Heart right ventricle (tissue), 16 donors: ENCODE data around the gene CEP128. TPM values are rescaled to one million over a fixed set of nuclear protein-coding genes. Genes with fewer than 3 reads are reported as not detected.

Experiments
- ATAC-seq, 8 donors: fragments of 200-7000 bp; cut with Tn5 transposase; one replicate each; pipeline ENCODE4 v1.9.1; 2020; ENCODE audit warnings: mild to moderate bottlenecking in 8 of 8, moderate library complexity in 8 of 8, moderate number of reproducible peaks in 1 of 8
- DNase-seq, 2 donors: peaks; one replicate each; pipeline ENCODE4 v3.0.0-alpha.2; 2020
- H3K27ac ChIP-seq, 10 donors: fragments of 200-600 bp; sonication (generic) in 2 of 10; one replicate each; pipeline versions ENCODE4 v1.5.0 to v1.8.0; 2020 to 2022; ENCODE audit warnings: mild to moderate bottlenecking in 3 of 10
- H3K27me3 ChIP-seq, 7 donors: fragments of 200-600 bp; one replicate each; pipeline ENCODE4 v1.8.0; 2021 to 2022; ENCODE audit warnings: mild to moderate bottlenecking in 2 of 7
- H3K36me3 ChIP-seq, 9 donors: fragments of 200-600 bp; sonication (generic) in 1 of 9; one replicate each; pipeline versions ENCODE4 v1.5.0 to v1.8.0; 2020 to 2022; ENCODE audit warnings: mild to moderate bottlenecking in 2 of 9
- H3K4me1 ChIP-seq, 9 donors: fragments of 200-600 bp; sonication (generic) in 1 of 9; one replicate each; pipeline versions ENCODE4 v1.5.0 to v1.8.0; 2020 to 2022; ENCODE audit warnings: mild to moderate bottlenecking in 4 of 9
- H3K4me3 ChIP-seq, 10 donors: fragments of 200-600 bp; sonication (generic) in 2 of 10; one replicate each; pipeline versions ENCODE4 v1.5.0 to v1.8.0; 2020 to 2022; ENCODE audit warnings: mild to moderate bottlenecking in 7 of 10, moderate library complexity in 2 of 10
- H3K9me3 ChIP-seq, 11 donors: fragments of 200-600 bp in 10 of 11; sonication (generic) in 2 of 11; one replicate each; pipeline versions ENCODE4 v1.5.0 to v1.8.0; 2013 to 2022; ENCODE audit warnings: mild to moderate bottlenecking in 2 of 11, control low read depth in 1 of 11, moderate library complexity in 1 of 11
- WGBS, 2 donors: extraction: QIAGEN DNeasy Blood & Tissue Kit; methylation state at CpG; one replicate each; pipeline ENCODE4 v1.1.7; 2013; ENCODE audit warnings: inconsistent platforms in 1 of 2; 5-methylcytosine and 5-hydroxymethylcytosine counted together
- intact Hi-C, 10 donors: fragments of 100-400 bp; cut with DNase I; formaldehyde crosslinking; loops; one replicate each; pipeline versions ENCODE4 v1.11.1 to v1.14.2; 2022
- polyA plus RNA-seq, 2 donors: library from polyadenylated mRNA; stranded (reverse); fragments of 200-250 nt; gene quantifications; one replicate each; pipeline ENCODE4 v1.2.3, GENCODE V29; 2013
- total RNA-seq, 10 donors: library from RNA; stranded (reverse); fragmentation: NEBNext Ultra II Directional in 3 of 10; extraction: Animal tissue kit (Norgen Biotek cat#: 25700) in 3 of 10; gene quantifications; one replicate each; pipeline versions ENCODE4 v1.2.1 to v1.2.4, GENCODE V29; 2021 to 2023
- TF ChIP-seq, protein P1 (sequence below), 9 donors: fragments of 200-600 bp; sonication (generic) in 2 of 9; IDR thresholded peaks; one replicate each; pipeline versions ENCODE4 v1.5.0 to v1.8.0; 2021 to 2022; ENCODE audit warnings: antibody characterized with exemption in 9 of 9, mild to moderate bottlenecking in 5 of 9, moderate library complexity in 1 of 9
- donor health status: Arrhythmogenic right ventricular cardiomyopathy.
- donor health status: ischemic (EF 13 %, LVEDD 7.1; RV severe dilation, severe dysfunction).
- donor health status: healthy with polysubstance abuse.
- donor health status: DM: no; HTN: yes; CAD: no.
- donor health status: DM: no; HTN: no; CAD: no.
- donor health status: ischemic (EF 25% LVEDD 6.9; RV normal size, moderate dysfunction).
- donor health status: ischemic (EF 25% LVEDD 5.7; RV mildly dilated, moderate dysfunction).
- donor health status: healthy.
- donor health status: DM: yes; HTN: yes; CAD: no.
- donor health status: Ischemic cardiomyopathy.
- donor health status: ischemic (EF 35%, LVEDD 5.7; RV mildly dilated, moderate dysfunction).
- donor health status: nonischemic (EF 11% LVEDD 7.7; RV severe dilation, severe dysfunction).
- donor health status: DM: yes; HTN: yes; CAD: no.
- donor health status: PGD.
- donor health status: ischemic (EF 29% LVEDD 5.4; RV normal size, mild dysfunction).
- donor health status: nonischemic (EF 23%, LVEDD 6.1; RV moderate dilation, normal function).

CEP128 gene
- total and polyA plus RNA-seq, 12 donors = 0.93 to 4.9 (median 3.3) TPM

DNA sequence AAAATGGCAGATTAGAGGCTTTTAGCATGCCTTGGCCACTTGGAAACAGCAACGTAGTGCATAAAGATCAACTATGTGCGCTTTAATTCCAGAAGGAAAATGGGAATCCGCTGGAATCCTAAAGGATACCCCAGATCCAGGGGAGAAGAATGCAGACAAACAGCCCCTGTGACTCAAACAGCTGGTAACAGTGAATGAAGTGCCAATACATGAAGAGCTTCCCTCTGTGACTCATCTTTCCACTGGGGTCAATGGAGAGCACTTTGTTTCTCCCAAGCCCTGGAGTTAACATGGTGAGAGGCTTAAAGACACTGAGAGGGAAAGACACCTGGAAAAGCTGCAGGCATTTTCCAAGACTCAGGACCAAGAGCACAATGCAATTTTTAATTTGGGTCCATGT lies 263.1 kb downstream of the CEP128 start:
- intact Hi-C loops = no loop called here

DNA sequence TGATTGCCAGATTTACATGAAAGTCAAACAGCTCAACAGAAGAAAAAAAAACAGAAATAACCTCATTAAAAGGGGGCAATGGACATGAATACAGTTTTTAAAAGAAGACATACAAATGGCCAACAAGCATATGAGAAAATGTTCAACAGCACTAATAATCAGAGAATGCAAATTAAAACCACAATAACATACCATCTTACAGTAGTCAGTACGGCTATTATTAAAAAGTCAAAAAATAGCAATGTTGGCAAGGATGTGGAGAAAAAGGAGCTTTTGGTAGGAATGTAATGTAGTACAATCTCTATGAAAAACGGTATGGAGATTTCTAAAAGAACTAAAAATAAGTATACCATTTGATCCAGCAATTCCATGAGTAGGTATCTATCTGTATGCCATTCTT lies 272.1 kb downstream of the CEP128 start:
- ATAC-seq (no peak), DNase-seq (no peak)
- H3K9me3 ChIP-seq = peaks cover 0 to 15% (median 0%) of the 10 kb centered on the region in 11 donors
- no peaks in the 10 kb centered on the region for H3K4me1 ChIP-seq
- intact Hi-C loops = no loop called here
- no peak overlapping the region for H3K27ac ChIP-seq
- 81 to 94% methylated on average over 2 of the region's 2 CpGs for WGBS, 2 donors
- TF ChIP-seq, protein P1, sequence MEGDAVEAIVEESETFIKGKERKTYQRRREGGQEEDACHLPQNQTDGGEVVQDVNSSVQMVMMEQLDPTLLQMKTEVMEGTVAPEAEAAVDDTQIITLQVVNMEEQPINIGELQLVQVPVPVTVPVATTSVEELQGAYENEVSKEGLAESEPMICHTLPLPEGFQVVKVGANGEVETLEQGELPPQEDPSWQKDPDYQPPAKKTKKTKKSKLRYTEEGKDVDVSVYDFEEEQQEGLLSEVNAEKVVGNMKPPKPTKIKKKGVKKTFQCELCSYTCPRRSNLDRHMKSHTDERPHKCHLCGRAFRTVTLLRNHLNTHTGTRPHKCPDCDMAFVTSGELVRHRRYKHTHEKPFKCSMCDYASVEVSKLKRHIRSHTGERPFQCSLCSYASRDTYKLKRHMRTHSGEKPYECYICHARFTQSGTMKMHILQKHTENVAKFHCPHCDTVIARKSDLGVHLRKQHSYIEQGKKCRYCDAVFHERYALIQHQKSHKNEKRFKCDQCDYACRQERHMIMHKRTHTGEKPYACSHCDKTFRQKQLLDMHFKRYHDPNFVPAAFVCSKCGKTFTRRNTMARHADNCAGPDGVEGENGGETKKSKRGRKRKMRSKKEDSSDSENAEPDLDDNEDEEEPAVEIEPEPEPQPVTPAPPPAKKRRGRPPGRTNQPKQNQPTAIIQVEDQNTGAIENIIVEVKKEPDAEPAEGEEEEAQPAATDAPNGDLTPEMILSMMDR (IDR thresholded peaks at IDR 0.05) = no peak
- H3K27me3 ChIP-seq = no peaks in the 10 kb centered on the region
- no peaks in the 10 kb centered on the region for H3K36me3 ChIP-seq
- H3K4me3 ChIP-seq = no peak overlapping the region

More for the DNA sequence above, 263.1 kb downstream of the CEP128 start:
- H3K27me3 ChIP-seq = no peaks in the 10 kb centered on the region
- no peaks in the 10 kb centered on the region for H3K36me3 ChIP-seq
- peaks cover 0 to 53% (median 8%) of the 10 kb centered on the region in 11 donors for H3K9me3 ChIP-seq
- TF ChIP-seq, protein P1 (IDR thresholded peaks at IDR 0.05) = no peak
- H3K4me3 ChIP-seq = no peak overlapping the region
- no peak overlapping the region for H3K27ac ChIP-seq
- no peaks in the 10 kb centered on the region for H3K4me1 ChIP-seq
- ATAC-seq = no peak
- 95 to 96% methylated on average over 3 of the region's 3 CpGs for WGBS, 2 donors
- no peak for DNase-seq

DNA sequence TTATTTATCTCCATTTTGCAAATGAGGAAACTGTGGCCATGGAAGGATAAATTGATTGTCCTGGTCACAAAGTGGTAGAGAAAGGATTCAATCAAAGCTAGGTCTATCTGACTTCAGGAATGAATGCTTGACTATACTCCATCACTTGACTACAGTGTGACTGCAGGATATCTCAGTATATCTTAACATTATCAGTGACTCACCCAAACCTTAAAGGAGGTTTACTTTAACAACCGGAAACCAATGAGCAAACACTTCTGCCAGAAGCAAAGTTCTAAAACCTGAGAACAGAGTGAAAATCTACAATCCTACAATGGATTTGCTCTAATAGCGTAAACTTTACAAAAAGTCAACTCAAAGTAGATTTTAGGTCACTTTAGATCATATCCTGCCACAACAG lies 277.0 kb downstream of the CEP128 start:
- intact Hi-C loops = no loop called here
- Histone ChIP-seq H3K4me3 (no peak overlapping the region), H3K9me3 (peaks cover 0 to 15% (median 0%) of the 10 kb centered on the region in 11 donors), H3K27ac (no peak overlapping the region), H3K27me3 (no peaks in the 10 kb centered on the region), H3K4me1 (no peaks in the 10 kb centered on the region), H3K36me3 (no peaks in the 10 kb centered on the region)
- no peak for ATAC-seq
- DNase-seq = no peak
- TF ChIP-seq, protein P1 (IDR thresholded peaks at IDR 0.05) = no peak
- WGBS, 2 donors = 89 to 94% methylated on average over 2 of the region's 2 CpGs

DNA sequence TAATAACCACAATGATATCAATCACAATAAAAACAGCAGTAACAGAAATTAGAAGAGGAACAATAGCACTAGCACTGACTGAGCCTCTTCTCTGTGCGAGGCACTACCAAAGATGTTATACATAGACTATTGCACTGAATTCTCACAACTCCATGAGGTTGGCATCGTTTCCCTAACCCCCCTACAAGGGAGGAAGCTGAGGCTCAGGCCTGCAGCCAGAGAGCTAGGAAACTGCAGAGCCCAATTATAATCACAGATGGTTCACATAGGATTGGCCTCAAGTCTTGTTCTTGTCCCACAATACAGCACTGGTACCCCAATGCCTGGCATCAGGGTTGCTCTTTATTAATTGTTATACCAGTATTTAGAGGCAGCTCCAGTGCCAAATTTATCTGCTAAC lies 278.0 kb downstream of the CEP128 start:
- DNase-seq = no peak
- WGBS, 2 donors = 86% methylated on average over 2 of the region's 2 CpGs

More for the DNA sequence above, 278.0 kb downstream of the CEP128 start:
- intact Hi-C loops = no loop called here
- Histone ChIP-seq H3K4me1 (no peaks in the 10 kb centered on the region), H3K9me3 (peaks cover 0 to 9% (median 0%) of the 10 kb centered on the region in 11 donors), H3K27ac (no peak overlapping the region), H3K27me3 (no peaks in the 10 kb centered on the region), H3K4me3 (no peak overlapping the region), H3K36me3 (no peaks in the 10 kb centered on the region)
- TF ChIP-seq, protein P1 (IDR thresholded peaks at IDR 0.05) = no peak
- no peak for ATAC-seq
